Measurements from ENCODE around the gene SEMA3C.

GRCh38 chr7:80752954-80753690 lies 165.7 kb downstream of the SEMA3C start:
- TF ChIP-seq CTCF (IDR thresholded peaks at IDR 0.05; ENCODE audit: poor library complexity) (no peak), EZH2 (IDR thresholded peaks at IDR 0.05; ENCODE audit: borderline replicate concordance) (no peak)
